ENCODE measurements around the gene CHN1.

DNA sequence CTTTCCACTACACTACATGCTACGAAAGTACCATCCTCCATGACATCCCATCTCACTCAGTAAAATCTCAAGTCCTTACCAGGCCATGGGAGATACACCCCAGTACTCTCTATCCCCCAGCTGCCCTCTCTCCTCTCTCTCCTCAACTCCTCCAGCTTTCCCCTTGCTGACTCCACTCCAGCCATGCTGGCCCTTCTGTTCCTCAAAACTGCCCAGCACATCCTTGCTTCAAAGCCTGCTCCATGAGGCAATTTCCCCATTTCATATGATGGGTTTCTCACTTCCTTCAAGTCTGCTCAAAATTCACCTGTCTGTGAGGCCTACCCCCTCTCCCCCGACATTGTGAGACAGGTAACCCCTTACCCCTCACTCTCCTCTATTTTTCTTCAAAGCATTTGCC, 8.6 kb downstream of the CHN1 start:
- TF ChIP-seq, protein P1, sequence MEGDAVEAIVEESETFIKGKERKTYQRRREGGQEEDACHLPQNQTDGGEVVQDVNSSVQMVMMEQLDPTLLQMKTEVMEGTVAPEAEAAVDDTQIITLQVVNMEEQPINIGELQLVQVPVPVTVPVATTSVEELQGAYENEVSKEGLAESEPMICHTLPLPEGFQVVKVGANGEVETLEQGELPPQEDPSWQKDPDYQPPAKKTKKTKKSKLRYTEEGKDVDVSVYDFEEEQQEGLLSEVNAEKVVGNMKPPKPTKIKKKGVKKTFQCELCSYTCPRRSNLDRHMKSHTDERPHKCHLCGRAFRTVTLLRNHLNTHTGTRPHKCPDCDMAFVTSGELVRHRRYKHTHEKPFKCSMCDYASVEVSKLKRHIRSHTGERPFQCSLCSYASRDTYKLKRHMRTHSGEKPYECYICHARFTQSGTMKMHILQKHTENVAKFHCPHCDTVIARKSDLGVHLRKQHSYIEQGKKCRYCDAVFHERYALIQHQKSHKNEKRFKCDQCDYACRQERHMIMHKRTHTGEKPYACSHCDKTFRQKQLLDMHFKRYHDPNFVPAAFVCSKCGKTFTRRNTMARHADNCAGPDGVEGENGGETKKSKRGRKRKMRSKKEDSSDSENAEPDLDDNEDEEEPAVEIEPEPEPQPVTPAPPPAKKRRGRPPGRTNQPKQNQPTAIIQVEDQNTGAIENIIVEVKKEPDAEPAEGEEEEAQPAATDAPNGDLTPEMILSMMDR (IDR thresholded peaks at IDR 0.05; ENCODE audit: low read depth, low read length, poor library complexity, severe bottlenecking), result no peak
- TF ChIP-seq EZH2phosphoT487 (IDR thresholded peaks at IDR 0.05; ENCODE audit: borderline replicate concordance, low read length), result no peak
